Panc1 (cell line): ENCODE data around the gene BNIP3.

Experiments
- CTCF ChIP-seq: fragments of 450-650 bp; IDR thresholded peaks from 2 replicates; pipeline ENCODE4 v1.5.1; 2017; ENCODE audit warnings: mild to moderate bottlenecking
- POLR2AphosphoS5 ChIP-seq: IDR thresholded peaks from 2 replicates; pipeline ENCODE4 v1.6.1; 2012; ENCODE audit warnings: mild to moderate bottlenecking, low read depth, low read length, moderate library complexity

DNA sequence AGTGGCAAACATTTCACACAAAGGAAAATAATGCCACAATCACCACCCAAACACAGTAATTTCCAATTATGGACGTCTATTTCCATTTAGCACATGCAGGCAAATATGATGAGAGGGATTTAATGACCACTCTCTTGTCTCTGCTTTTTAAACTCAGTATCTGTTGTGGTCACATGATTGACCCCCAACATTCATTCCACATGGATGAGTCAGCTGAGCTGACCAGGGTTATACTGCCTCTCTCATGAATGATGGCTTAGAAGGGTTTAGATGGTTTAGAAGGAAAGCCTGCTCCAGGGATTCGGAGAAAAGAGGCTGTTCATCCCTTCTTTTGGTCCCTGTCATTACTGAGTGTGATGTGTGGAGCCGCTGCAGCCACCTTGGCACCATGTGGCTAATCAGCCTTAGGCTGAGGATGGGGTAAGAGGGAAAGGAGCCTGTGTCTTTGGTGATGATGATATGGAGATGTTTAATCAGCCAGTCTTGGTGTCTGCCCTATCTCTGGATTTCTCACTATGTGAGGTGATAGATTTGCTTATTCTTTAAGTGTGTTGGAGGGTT, 45.8 kb upstream of the BNIP3 start:
- no peak for TF ChIP-seq CTCF
- TF ChIP-seq POLR2AphosphoS5, result no peak
